ENCODE measurements around the gene SELENOV.
A peak's percentile ranks its signal among the peaks of the same experiment; 100 is the strongest.

The SELENOV gene

DNA sequence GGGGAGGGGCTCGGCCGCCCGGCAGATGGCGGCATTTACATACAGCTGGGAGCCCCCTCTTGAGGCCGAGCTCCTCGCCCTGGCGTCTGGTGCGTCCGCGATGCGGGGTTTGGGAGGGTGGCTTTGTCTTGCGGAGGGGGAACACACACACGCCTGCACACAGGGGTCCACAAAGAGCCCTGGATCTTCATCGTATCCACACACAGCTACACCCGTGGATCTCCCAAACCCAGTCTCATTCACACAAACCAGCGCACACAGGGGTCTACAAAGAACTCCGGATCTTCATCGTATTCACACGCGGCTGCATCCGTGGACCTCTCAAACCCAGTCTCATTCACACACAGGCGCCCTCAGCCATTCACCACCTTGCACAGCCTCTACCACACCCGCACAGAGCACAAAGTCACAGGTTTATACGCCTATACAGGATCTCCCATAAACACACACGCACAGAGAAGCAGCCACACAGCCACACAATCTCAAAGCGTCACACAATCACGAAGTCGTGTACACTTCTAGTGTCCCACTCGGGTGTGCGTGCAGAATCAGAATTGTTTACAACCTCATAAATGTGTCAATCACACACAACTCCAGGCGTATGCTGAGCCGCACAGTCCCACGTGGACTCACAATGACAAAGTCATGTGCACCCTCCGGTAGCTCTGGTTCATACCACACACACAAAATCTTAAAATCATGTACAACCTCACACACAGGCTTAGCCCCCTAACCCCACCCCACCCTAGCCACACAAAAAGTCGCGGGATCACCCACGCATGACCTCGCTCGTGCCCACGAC is 16.7 kb upstream of the SELENOV start:
- H3K9me3 ChIP-seq (replicated peaks in 1 of 11) = no peaks in the 10 kb centered on the region
- peak overlapping the region; percentile 47 to 75 (median 68) for H3K4me3 ChIP-seq
- no peak for TF ChIP-seq Cebpa-rat (IDR thresholded peaks at IDR 0.05)
- 0 out of 22 replicates have a peak, but pooled peaks cover 0 to 1% (median 0%) of the 10 kb centered on the region in 11 experiments for H3K36me3 ChIP-seq
- H3K4me2 ChIP-seq = peak overlapping the region; percentile 91 to 100 (median 97)
- peaks cover 6 to 42% (median 25%) of the 10 kb centered on the region in 10 experiments; a peak in 18 of 20 replicates for H3K4me1 ChIP-seq
- H4K20me1 ChIP-seq = no peaks in the 10 kb centered on the region
- peaks cover 3 to 23% (median 10%) of the 10 kb centered on the region in 11 experiments; a peak in 14 of 22 replicates for H3K27me3 ChIP-seq
- peak overlapping the region in 7 of 11 experiments; percentile 3 to 57 (median 41); a peak in 11 of 22 replicates for H3K27ac ChIP-seq
- H3K9ac ChIP-seq = peak overlapping the region in 10 of 11 experiments; percentile 8 to 80 (median 57); a peak in 19 of 22 replicates

DNA sequence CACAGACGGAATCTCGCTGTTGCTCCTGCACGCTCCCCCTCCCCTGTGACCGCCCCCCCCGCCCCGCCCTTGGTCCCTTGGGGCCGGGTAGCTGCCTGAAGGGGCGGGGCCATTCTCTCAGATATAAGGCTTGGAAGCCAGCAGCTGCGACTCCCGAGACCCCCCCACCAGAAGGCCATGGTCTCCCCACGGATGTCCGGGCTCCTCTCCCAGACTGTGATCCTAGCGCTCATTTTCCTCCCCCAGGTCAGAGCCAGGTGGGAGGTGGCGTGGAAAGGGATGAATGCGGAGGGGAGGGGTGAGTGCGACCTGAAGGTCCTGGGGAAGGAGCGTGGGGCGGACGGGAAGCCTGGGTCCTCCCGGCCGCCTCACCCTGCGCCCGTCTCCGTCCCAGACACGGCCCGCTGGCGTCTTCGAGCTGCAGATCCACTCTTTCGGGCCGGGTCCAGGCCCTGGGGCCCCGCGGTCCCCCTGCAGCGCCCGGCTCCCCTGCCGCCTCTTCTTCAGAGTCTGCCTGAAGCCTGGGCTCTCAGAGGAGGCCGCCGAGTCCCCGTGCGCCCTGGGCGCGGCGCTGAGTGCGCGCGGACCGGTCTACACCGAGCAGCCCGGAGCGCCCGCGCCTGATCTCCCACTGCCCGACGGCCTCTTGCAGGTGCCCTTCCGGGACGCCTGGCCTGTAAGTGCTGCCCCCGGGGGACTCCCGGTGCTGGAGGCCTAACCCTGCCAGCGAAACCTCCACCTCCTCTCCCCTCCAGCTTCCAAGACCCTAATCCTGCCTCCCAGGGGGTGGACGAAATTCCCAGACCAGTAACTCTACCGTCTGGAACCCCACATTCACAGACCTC is 15.9 kb upstream of the SELENOV start, which contains the start of gene DLL3:
TSS of gene DLL3 (plus strand) at position 150 of the 845 bp plus-strand sequence. CDS start at position 178, 28 bp downstream.
- Histone ChIP-seq H3K9me3 (replicated peaks in 1 of 11) (no peaks in the 10 kb centered on the region), H3K9ac (peak within 1 kb of the TSS in 10 of 11 experiments; percentile 48 to 81 (median 68); a peak in 20 of 22 replicates), H3K27ac (peak within 1 kb of the TSS in 7 of 11 experiments; percentile 28 to 66 (median 43); a peak in 13 of 22 replicates), H3K4me1 (peaks cover 6 to 42% (median 25%) of the 10 kb centered on the region in 10 experiments; a peak in 18 of 20 replicates), H3K4me2 (peak within 1 kb of the TSS; percentile 91 to 100 (median 97)), H4K20me1 (peaks cover 0 to 4% (median 0%) of the 10 kb centered on the region in 11 experiments; a peak in 1 of 22 replicates), H3K4me3 (peak within 1 kb of the TSS; percentile 50 to 75 (median 68)), H3K27me3 (peaks cover 3 to 23% (median 10%) of the 10 kb centered on the region in 11 experiments; a peak in 14 of 22 replicates), H3K36me3 (peaks cover 0 to 2% (median 0%) of the 10 kb centered on the region in 11 experiments; a peak in 1 of 22 replicates)
- no peak for TF ChIP-seq Cebpa-rat (IDR thresholded peaks at IDR 0.05)

DNA sequence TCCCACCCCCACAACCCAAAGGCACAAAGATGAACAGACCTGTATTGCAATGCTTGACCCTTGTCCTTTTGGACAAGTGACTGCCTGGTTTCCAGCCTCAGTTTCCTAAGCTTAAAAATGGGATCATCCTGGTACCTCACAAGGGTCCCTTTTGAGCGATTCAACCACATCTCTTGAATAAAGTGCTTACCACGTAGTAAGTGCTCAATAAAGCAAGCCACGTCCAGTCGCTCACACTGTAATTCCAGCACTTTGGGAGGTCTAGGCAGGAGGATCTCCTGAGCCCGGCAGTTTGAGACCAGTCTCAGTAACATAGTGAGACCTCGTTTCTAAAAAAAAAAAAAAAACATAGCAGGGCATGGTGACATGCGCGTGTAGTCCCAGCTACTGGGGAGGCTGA is 15.0 kb upstream of the SELENOV start:
- no peak for TF ChIP-seq Cebpa-rat (IDR thresholded peaks at IDR 0.05)

DNA sequence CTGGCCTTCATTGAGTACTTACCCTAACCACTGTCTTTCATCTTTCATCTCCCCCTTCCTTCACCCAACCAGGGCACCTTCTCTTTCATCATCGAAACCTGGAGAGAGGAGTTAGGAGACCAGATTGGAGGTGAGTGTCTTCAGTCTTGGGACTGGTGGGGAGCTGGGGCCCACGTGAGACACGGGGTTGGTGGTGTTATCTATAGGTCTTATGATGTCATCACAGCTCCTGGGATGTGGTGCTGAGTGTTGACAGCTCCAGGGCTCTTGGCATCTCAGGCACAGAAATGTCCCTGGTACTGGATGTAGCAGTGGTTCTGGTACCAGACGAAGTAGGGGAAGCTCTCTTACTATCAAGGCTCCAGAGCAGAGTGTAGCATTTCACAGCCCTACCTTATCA is 14.4 kb upstream of the SELENOV start:
- Histone ChIP-seq H3K36me3 (peaks cover 0 to 5% (median 0%) of the 10 kb centered on the region in 11 experiments; a peak in 1 of 22 replicates), H3K4me1 (peaks cover 6 to 35% (median 23%) of the 10 kb centered on the region in 10 experiments; a peak in 18 of 20 replicates), H3K9me3 (replicated peaks in 1 of 11) (no peaks in the 10 kb centered on the region), H3K27ac (no peak overlapping the region), H3K4me3 (no peak overlapping the region), H4K20me1 (peaks cover 0 to 6% (median 0%) of the 10 kb centered on the region in 11 experiments; a peak in 1 of 22 replicates), H3K4me2 (peak overlapping the region in 2 of 11 experiments; percentile 91 to 95; a peak in 1 of 22 replicates), H3K27me3 (peaks cover 10 to 36% (median 15%) of the 10 kb centered on the region in 11 experiments), H3K9ac (no peak overlapping the region)
- TF ChIP-seq Cebpa-rat (IDR thresholded peaks at IDR 0.05) = no peak

More for the DNA sequence above, 15.0 kb upstream of the SELENOV start:
- Histone ChIP-seq H3K36me3 (peaks cover 0 to 4% (median 0%) of the 10 kb centered on the region in 11 experiments; a peak in 1 of 22 replicates), H3K27me3 (peaks cover 4 to 30% (median 10%) of the 10 kb centered on the region in 11 experiments; a peak in 16 of 22 replicates), H3K9me3 (replicated peaks in 1 of 11) (no peaks in the 10 kb centered on the region), H3K4me3 (peak overlapping the region in 4 of 10 experiments; percentile 68 to 75 (median 71); a peak in 4 of 20 replicates), H3K4me2 (peak overlapping the region in 8 of 11 experiments; percentile 91 to 100 (median 98); a peak in 14 of 22 replicates), H4K20me1 (peaks cover 0 to 6% (median 0%) of the 10 kb centered on the region in 11 experiments; a peak in 1 of 22 replicates), H3K9ac (peak overlapping the region in 4 of 11 experiments; percentile 71 to 81 (median 80); a peak in 4 of 22 replicates), H3K4me1 (peaks cover 6 to 35% (median 23%) of the 10 kb centered on the region in 10 experiments; a peak in 18 of 20 replicates), H3K27ac (no peak overlapping the region)

DNA sequence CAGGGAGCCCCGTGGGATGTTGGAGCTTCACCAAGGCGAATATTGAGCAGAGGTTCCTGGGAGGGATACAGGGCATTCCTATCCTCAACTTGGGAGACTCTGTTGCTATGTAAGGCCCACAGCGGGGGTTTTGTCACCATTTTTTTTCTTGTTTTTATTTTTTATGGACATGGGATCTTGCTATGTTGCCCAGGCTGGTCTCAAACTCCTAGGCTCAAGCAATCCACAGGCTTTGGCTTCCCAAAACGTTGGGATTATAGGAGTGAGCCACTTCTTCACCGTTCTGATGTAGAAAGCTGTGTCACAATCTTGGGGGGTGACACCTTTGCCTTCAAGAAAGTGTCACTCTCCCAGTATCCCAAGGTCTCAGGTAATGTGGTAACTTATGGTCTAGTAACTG is 13.6 kb upstream of the SELENOV start:
- Histone ChIP-seq H3K27me3 (peaks cover 18 to 44% (median 23%) of the 10 kb centered on the region in 11 experiments), H3K9ac (no peak overlapping the region), H3K36me3 (peaks cover 0 to 8% (median 0%) of the 10 kb centered on the region in 11 experiments; a peak in 1 of 22 replicates), H3K27ac (no peak overlapping the region), H3K4me1 (peaks cover 6 to 35% (median 23%) of the 10 kb centered on the region in 10 experiments; a peak in 18 of 20 replicates), H3K9me3 (replicated peaks in 1 of 11) (no peaks in the 10 kb centered on the region), H4K20me1 (peaks cover 0 to 6% (median 0%) of the 10 kb centered on the region in 11 experiments; a peak in 1 of 22 replicates), H3K4me3 (no peak overlapping the region), H3K4me2 (no peak overlapping the region)
- no peak for TF ChIP-seq Cebpa-rat (IDR thresholded peaks at IDR 0.05)

DNA sequence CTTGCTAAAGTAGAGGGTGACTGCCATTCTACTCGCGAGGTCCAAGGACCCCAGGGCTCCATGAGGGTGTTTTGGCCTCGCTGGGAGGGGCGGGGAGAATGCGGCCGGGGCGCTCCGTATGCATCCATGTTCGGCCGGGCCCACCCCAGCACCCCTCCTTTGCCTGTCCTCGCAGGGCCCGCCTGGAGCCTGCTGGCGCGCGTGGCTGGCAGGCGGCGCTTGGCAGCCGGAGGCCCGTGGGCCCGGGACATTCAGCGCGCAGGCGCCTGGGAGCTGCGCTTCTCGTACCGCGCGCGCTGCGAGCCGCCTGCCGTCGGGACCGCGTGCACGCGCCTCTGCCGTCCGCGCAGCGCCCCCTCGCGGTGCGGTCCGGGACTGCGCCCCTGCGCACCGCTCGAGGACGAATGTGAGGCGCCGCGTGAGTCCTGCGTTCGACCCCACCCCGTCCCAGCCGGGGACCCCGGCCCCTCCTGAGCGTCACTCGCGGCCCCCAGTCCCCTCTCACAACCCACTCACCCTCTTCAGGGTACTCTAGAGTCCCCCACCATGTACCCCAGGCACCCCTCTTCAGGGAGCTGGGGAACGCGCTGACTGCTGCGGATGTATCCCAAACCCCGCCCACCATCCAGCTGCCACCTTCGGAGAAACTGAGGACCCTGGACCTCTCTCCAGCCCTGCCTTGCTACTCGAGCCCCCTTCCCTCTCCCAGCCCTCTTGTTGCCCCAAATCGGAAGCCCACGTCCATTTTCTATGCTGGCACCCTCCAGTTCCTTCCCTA is 12.1 kb upstream of the SELENOV start:
- Histone ChIP-seq H3K4me3 (no peak overlapping the region), H3K4me2 (peak overlapping the region in 2 of 11 experiments; percentile 29 to 35; a peak in 1 of 22 replicates), H3K9ac (no peak overlapping the region), H3K9me3 (replicated peaks in 1 of 11) (no peaks in the 10 kb centered on the region), H4K20me1 (peaks cover 0 to 9% (median 0%) of the 10 kb centered on the region in 11 experiments; a peak in 3 of 22 replicates), H3K27me3 (peaks cover 32 to 59% (median 38%) of the 10 kb centered on the region in 11 experiments), H3K36me3 (peaks cover 0 to 8% (median 0%) of the 10 kb centered on the region in 11 experiments; a peak in 1 of 22 replicates), H3K27ac (no peak overlapping the region), H3K4me1 (peaks cover 6 to 37% (median 28%) of the 10 kb centered on the region in 10 experiments; a peak in 18 of 20 replicates)
- no peak for TF ChIP-seq Cebpa-rat (IDR thresholded peaks at IDR 0.05)

DNA sequence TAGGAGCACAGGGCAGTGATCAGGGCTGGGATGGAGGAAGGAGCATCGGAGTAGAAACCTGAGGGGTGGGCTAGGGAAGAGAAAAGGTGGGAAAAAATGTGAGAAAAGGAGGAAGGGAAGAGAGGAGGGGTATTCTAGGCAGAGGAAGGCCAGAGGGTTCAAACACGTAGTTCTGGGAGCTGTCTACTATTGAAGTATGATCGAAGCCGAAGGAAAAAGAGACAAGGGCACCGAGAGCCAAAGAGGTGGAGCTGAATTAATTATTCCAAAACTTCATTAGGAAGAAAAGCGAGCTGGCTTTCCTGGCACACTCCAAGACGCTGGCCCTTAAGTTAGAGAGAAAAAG is 8.4 kb upstream of the SELENOV start:
- Histone ChIP-seq H3K4me3 (peak overlapping the region; percentile 49 to 71 (median 62)), H3K27me3 (peaks cover 38 to 52% (median 46%) of the 10 kb centered on the region in 11 experiments), H3K36me3 (peaks cover 0 to 8% (median 0%) of the 10 kb centered on the region in 11 experiments; a peak in 1 of 22 replicates), H3K9ac (peak overlapping the region in 7 of 11 experiments; percentile 45 to 65 (median 53); a peak in 11 of 22 replicates), H3K9me3 (replicated peaks in 1 of 11) (no peaks in the 10 kb centered on the region), H4K20me1 (peaks cover 0 to 9% (median 0%) of the 10 kb centered on the region in 11 experiments; a peak in 3 of 22 replicates), H3K27ac (no peak overlapping the region), H3K4me2 (peak overlapping the region; percentile 62 to 87 (median 80)), H3K4me1 (peaks cover 0 to 15% (median 13%) of the 10 kb centered on the region in 10 experiments; a peak in 7 of 20 replicates)
- no peak for TF ChIP-seq Cebpa-rat (IDR thresholded peaks at IDR 0.05)
